Loucy (cell line): ENCODE data around the gene SLC39A9.

Experiments used
- H2AFZ ChIP-seq: fragments of 200-600 bp; sonication (generic); 2 replicates; pipeline ENCODE4 v1.6.0; 2016; ENCODE audit warnings: antibody characterized with exemption, mild to moderate bottlenecking, low read length, moderate library complexity
- H3F3A ChIP-seq: fragments of 200-600 bp; 2 replicates; pipeline ENCODE4 v1.6.0; 2016; ENCODE audit warnings: antibody characterized with exemption, low read depth, mild to moderate bottlenecking
- H3K27me3 ChIP-seq: fragments of 200-600 bp; sonication (generic); 2 replicates; pipeline ENCODE4 v1.6.1; 2014; ENCODE audit warnings: low read length, mild to moderate bottlenecking; ENCODE audit not compliant: insufficient read depth, poor library complexity, severe bottlenecking
- H3K36me3 ChIP-seq: fragments of 200-600 bp; sonication (generic); 2 replicates; pipeline ENCODE4 v1.6.1; 2016; ENCODE audit warnings: low read length; ENCODE audit not compliant: insufficient read depth
- H3K4me1 ChIP-seq: fragments of 200-600 bp; sonication (generic); 2 replicates; pipeline ENCODE4 v1.5.1; 2014; ENCODE audit warnings: low read length, mild to moderate bottlenecking; ENCODE audit not compliant: insufficient read depth, poor library complexity, severe bottlenecking
- H3K4me2 ChIP-seq: fragments of 200-600 bp; sonication (generic); 2 replicates; pipeline ENCODE4 v1.6.0; 2014; ENCODE audit warnings: antibody characterized with exemption, low read length, low read depth, mild to moderate bottlenecking; ENCODE audit not compliant: poor library complexity, severe bottlenecking
- H3K4me3 ChIP-seq: fragments of 200-600 bp; sonication (generic); 2 replicates; pipeline ENCODE4 v1.5.1; 2014; ENCODE audit warnings: low read length, mild to moderate bottlenecking, mixed read lengths; ENCODE audit not compliant: poor library complexity, severe bottlenecking
- H3K79me2 ChIP-seq: fragments of 200-600 bp; sonication (generic); 2 replicates; pipeline ENCODE4 v1.6.1; 2014; ENCODE audit warnings: low read length; ENCODE audit not compliant: insufficient read depth
- H3K9ac ChIP-seq: fragments of 200-600 bp; sonication (generic); 2 replicates; pipeline ENCODE4 v1.6.0; 2014; ENCODE audit warnings: mild to moderate bottlenecking, low read depth, low read length, moderate library complexity; ENCODE audit not compliant: poor library complexity, severe bottlenecking
- H3K9me2 ChIP-seq: fragments of 200-600 bp; sonication (generic); replicated peaks from 2 replicates; pipeline ENCODE4 v1.6.1; 2016; ENCODE audit warnings: low read depth, low read length, mixed read lengths
- H3K9me3 ChIP-seq: fragments of 200-600 bp; sonication (generic); 2 replicates; pipeline ENCODE4 v1.6.1; 2014; ENCODE audit warnings: mild to moderate bottlenecking, antibody characterized with exemption, low read length, low read depth; ENCODE audit not compliant: insufficient read depth
- H4K20me1 ChIP-seq: fragments of 200-600 bp; sonication (generic); 2 replicates; pipeline ENCODE4 v1.6.0; 2014; ENCODE audit warnings: antibody characterized with exemption, low read length, mild to moderate bottlenecking; ENCODE audit not compliant: insufficient read depth, poor library complexity, severe bottlenecking
- EZH2phosphoT487 ChIP-seq: fragments of 200-600 bp; IDR thresholded peaks from 2 replicates; pipeline ENCODE4 v1.6.1; 2018; ENCODE audit warnings: antibody characterized with exemption, mild to moderate bottlenecking, moderate library complexity, borderline replicate concordance
- TF ChIP-seq, protein P1 (sequence below): fragments of 200-600 bp; sonication (generic); conservative IDR thresholded peaks from 2 replicates; pipeline ENCODE4 v1.5.1; 2014; ENCODE audit warnings: mild to moderate bottlenecking, antibody characterized with exemption, low read length

Gene SLC39A9

DNA sequence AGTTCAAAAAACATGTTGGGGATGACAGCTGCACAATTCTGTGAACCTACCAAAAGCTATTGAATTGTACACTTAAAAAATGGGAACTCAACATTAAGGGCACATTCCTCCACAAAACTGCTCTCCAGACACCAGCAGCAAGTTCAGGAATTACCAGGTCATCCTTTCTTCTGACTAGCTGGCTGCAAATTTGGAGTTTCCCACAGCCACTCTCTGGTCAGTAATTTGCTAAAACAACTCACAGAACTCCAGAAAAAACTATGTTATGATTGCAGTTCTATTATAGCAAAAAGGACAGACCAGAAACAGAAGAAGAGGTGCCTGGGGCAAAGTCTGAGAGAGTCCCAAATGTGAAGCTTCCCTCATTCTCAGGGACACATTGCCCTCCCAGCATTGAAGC, 65.9 kb downstream of the SLC39A9 start:
- H3K4me1 ChIP-seq = no peaks in the 10 kb centered on the region
- no peaks in the 10 kb centered on the region for H3K9me2 ChIP-seq
- H3K4me3 ChIP-seq = no peak overlapping the region
- peaks cover 19% of the 10 kb centered on the region; the same call in 1 of the 2 replicates for H3K36me3 ChIP-seq
- no peaks in the 10 kb centered on the region for H3K27me3 ChIP-seq
- H3F3A ChIP-seq = no peaks in the 10 kb centered on the region
- no peaks in the 10 kb centered on the region for H3K9me3 ChIP-seq
- no peak overlapping the region for H2AFZ ChIP-seq
- no peak overlapping the region for H3K9ac ChIP-seq
- H3K4me2 ChIP-seq = no peak overlapping the region
- TF ChIP-seq EZH2phosphoT487 = no peak
- TF ChIP-seq, protein P1, sequence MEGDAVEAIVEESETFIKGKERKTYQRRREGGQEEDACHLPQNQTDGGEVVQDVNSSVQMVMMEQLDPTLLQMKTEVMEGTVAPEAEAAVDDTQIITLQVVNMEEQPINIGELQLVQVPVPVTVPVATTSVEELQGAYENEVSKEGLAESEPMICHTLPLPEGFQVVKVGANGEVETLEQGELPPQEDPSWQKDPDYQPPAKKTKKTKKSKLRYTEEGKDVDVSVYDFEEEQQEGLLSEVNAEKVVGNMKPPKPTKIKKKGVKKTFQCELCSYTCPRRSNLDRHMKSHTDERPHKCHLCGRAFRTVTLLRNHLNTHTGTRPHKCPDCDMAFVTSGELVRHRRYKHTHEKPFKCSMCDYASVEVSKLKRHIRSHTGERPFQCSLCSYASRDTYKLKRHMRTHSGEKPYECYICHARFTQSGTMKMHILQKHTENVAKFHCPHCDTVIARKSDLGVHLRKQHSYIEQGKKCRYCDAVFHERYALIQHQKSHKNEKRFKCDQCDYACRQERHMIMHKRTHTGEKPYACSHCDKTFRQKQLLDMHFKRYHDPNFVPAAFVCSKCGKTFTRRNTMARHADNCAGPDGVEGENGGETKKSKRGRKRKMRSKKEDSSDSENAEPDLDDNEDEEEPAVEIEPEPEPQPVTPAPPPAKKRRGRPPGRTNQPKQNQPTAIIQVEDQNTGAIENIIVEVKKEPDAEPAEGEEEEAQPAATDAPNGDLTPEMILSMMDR = no peak
- H3K79me2 ChIP-seq = no peaks in the 10 kb centered on the region
- H4K20me1 ChIP-seq = no peaks in the 10 kb centered on the region

DNA sequence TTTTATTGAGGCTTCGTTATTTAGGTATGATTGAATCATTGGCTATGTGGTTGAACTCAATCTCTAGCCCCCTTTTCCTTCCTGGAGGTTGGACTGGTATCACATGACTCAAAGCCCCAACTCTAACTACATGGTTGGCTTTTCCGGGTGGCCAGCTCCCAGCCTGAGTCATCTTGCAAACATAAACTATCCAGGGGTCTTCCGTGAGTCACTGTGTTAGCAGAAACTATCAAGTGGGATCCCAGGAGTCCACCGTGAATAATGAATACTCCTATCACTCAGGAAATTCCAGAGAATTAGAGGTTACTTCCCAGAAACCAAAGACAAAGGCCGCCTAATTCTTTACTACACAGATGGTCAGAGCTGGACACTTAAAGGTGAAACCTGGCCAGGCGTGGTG, 66.3 kb downstream of the SLC39A9 start:
- TF ChIP-seq, protein P1 = no peak
- no peak for TF ChIP-seq EZH2phosphoT487
- H3K9me3 ChIP-seq = no peaks in the 10 kb centered on the region
- no peaks in the 10 kb centered on the region for H3K79me2 ChIP-seq
- no peaks in the 10 kb centered on the region for H3F3A ChIP-seq
- H2AFZ ChIP-seq = no peak overlapping the region
- no peaks in the 10 kb centered on the region for H3K9me2 ChIP-seq
- no peak overlapping the region for H3K4me3 ChIP-seq
- H3K4me1 ChIP-seq = no peaks in the 10 kb centered on the region
- H3K9ac ChIP-seq = no peak overlapping the region
- H4K20me1 ChIP-seq = no peaks in the 10 kb centered on the region
- H3K4me2 ChIP-seq = no peak overlapping the region
- H3K27me3 ChIP-seq = no peaks in the 10 kb centered on the region
- peaks cover 15% of the 10 kb centered on the region; the same call in 1 of the 2 replicates for H3K36me3 ChIP-seq

DNA sequence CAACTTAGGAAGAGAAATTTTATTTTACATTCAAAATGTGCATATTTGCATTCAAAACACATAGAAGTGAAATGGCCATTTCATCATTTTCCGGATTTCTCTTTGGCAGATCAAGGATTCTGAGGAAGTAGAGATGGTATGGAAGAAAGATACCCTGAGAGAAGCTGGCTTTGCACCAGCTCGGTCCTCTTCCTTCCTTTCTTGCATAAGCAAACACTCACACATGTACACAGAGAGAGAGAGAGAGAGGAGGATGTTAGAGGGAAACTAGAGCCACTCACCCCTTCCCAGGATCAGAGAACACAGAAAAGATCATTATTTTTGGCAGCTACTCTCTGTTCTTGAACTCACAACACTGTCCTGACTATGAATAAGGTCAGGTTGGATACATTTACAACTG, 70.5 kb downstream of the SLC39A9 start:
- H3K36me3 ChIP-seq = no peaks in the 10 kb centered on the region
- no peaks in the 10 kb centered on the region for H3K4me1 ChIP-seq
- H3K9ac ChIP-seq = no peak overlapping the region
- no peak for TF ChIP-seq EZH2phosphoT487
- TF ChIP-seq, protein P1 = no peak
- no peak overlapping the region for H3K4me2 ChIP-seq
- no peaks in the 10 kb centered on the region for H3K9me2 ChIP-seq
- no peaks in the 10 kb centered on the region for H3K9me3 ChIP-seq
- H3K27me3 ChIP-seq = no peaks in the 10 kb centered on the region
- no peaks in the 10 kb centered on the region for H3K79me2 ChIP-seq
- no peaks in the 10 kb centered on the region for H4K20me1 ChIP-seq
- H3F3A ChIP-seq = no peaks in the 10 kb centered on the region
- H2AFZ ChIP-seq = no peak overlapping the region
- no peak overlapping the region for H3K4me3 ChIP-seq
